ENCODE data around the gene SSBP3.

Gene SSBP3

DNA sequence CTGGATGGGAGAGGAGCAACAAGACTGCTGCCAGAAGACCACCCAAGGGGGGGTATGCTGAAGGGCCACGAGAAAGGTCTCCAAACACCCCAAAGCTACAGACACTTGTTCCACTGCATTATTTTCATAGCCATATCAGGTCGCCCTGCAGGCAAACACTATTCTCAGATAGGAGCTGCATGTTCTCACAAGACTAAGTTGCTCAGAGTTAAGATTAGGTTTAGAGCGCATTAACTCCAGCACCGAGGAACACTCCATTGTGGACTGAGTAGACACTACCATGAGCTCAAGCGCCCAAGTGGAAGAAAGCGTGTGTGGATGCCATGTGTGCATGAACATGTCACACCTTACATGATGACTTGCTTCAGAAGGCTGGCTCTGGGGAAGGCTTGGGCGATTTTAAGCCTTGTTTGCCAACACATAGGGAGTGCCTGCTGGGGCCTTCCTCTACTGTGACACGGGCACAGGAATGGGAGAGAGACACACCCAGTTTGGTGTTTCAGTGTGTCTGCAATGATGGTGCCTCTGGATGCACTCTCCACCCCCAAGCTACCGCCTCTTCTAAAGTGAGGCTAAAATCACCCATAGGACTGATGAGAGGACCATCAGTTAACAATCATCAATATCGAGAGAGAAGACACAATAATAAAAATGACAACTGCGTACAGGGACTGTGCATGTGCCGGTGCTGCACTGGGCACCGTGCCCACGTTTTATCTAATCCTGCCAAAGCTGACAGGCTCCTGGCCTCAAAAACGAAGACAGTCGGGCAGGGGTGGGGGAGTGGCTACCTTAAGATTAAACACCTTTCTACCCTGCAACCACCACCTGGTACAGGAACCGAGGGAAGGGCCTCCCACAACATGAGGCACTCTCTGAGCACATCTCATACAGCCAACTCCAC is 34.9 kb downstream of the SSBP3 start:
- no peak for DNase-seq

DNA sequence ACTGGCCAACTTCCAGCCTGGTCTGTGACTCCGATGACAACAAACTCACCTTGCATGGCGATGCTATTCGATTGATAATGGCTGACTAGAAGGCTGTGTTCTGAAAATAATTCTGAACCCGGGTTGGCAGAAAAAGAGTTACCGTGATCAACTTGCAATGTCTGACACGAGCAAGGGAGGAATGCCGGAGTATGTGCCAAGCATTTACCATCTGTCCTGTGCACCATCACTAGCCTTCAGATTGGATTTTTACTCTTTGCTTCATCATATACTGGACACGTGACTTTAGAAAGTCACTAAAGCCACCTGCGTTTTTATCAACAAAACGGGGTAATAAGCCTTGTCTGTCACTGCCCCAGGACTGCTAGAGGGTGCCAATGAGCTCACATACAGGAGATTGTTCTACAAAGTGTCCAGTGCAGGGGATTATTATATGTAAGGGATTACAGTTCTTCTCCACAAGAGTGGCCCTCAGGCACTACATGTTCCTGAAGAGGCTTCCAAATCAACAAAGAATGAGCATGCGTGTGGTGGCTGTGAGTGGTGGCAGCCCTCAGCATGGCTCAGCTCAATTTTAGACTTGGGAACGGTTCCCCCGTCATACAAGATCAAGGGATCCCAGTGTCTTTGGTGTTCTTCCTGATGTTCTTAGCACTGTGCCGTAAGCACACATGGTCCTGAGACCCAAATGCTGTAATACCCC is 35.8 kb downstream of the SSBP3 start:
- DNase-seq: no peak

DNA sequence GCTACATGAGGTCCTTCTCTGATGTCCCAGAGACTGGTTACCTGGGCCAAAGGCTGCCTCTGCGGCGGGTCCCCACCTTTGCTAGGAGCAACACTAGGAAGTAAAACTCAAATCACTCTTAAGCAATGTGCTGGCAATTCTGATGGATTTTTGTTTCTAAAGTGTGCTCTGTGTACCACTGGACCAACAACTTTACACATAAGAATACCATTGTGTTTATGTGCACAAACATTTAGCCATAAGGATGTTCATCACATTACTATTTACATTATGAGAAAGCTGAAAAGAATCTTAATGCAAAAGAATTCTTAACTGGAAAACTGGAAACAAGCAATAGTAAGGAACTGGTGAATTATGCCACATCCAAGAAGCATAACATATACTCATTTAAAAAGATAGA is 38.6 kb downstream of the SSBP3 start:
- no peak for DNase-seq

DNA sequence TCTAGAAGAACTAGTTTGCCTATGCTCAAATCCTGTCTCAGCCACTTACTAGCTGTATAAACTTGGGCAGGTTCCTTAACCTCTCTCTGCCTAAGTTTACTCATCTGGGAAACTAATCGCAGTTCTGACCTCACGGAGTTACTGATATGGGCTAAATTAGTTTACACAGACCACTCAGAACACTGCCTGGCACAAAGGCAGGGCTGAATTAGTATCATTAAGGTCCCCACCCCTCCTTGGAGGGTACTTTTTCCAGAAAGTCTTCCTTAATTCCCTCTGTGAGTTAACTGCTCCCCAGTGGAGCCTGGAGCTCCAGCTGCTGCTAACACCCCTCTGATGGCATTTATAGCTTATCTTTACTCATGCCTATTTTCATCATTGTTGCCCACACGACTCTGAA is 40.3 kb downstream of the SSBP3 start:
- no peak for DNase-seq

DNA sequence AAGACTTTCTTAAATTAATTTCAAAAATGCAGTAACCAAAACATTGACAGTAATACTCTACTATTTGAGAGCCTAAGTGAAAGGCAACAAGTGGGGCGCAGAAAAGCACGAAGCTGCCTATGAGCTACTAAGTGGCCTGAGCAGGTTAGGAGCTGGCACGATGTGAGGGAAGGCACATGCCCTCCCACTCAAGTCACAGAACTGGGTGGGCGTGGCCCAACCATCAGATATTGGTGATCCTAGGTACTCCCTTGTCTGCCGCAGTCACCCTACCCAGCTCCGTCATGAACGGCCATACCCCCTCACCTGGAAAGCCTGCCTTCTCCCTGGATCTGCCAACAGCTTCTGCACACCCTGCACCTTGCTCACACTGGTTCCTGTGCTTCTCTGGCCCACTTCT is 40.8 kb downstream of the SSBP3 start:
- DNase-seq: no peak

DNA sequence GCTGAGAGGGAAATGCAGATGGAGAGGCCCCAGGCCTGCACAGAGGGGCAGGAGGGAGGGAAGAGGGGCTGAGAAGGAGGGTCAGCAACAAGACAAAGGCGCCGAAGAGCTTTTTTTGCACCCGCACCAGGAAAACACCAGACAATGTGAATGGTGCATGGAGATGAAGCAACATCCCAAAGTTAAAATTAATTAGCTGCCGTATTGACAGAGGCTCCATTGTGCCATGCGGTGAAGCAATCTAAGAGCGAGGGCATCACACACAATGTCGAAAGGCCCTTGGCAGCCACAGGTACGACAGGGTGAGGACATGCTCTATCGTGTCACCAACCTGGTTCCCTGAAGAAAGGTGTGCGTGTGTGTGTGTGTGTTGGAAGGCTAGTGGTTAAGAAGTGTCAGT is 41.2 kb downstream of the SSBP3 start:
- DNase-seq: no peak

DNA sequence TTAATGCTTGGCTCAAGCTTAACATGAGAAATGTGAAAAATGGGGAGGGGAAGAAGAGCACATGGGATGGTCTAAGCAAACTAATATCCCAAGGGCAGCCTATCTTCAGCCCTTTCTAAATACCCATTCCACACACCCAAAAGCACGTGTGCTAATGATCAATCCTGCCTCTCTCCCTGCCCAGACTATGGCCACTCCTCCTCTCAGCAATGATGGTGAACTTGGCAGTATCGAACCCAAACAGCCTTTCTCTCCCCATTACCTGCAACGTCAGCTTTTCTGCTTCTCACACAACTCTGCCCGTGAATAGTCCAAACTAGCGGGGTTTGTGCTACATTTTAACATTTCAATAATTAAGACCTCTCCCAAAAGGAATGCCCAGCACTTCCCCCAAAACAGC is 41.6 kb downstream of the SSBP3 start:
- DNase-seq: no peak

DNA sequence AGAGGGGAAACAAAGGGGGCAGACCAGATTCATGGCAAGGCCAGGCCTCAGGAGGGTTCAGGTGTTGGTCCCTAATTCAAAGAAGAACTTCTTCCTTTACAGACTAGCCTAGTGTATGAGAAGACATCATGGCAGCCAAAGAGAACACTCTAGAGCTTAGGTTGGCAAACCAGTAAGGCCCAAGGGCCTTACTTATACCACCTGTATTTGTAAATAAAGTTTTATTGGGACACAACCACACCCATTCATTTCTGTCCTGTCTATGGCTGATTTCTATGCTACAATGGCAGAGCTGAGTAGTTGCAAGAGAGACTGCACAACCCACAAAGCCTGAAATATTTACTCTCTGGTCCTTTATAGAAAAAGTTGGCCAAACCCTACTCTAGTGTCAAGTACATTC is 42.3 kb downstream of the SSBP3 start:
- DNase-seq: no peak

DNA sequence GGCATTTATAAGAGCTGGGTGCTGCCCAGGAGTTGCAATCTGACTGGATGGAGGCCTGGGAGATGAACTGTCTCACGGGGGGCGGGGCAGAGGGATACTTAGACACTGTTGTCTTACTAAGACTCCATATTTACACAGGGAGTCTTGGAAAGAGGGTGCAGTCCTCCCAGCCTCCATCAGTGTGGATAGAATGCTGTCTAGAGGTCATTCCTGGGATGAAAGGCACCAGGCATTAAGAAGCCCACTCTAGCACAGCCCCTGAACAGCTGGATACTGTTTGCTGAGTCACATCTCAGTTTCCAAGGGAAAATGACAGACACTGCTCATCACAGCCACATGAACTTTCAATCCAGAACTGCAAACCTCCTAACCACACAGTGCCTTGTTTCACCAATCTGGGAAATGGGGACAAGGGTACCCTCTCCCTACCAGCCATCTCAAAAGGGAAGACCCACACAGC is 43.3 kb downstream of the SSBP3 start:
- no peak for DNase-seq

DNA sequence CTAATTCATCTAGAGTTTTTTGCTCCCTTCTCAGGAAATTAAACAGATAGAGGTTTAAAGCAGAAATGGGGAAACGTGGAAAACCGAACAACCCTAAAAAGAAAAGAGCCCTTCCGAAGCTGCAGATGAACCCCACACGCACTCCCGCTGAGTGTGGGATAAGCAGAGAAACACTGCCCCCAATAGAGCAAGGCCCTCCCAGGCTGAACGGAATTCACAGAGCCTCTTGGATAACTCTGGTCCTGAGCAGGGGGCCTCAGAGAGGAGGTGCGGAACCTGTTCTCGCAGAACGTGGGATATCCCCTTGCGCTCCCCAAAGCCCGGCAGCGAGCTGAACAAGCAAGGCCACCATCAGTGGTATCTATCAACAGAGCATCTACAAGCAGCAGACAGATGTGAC is 44.9 kb downstream of the SSBP3 start:
- no peak for DNase-seq

DNA sequence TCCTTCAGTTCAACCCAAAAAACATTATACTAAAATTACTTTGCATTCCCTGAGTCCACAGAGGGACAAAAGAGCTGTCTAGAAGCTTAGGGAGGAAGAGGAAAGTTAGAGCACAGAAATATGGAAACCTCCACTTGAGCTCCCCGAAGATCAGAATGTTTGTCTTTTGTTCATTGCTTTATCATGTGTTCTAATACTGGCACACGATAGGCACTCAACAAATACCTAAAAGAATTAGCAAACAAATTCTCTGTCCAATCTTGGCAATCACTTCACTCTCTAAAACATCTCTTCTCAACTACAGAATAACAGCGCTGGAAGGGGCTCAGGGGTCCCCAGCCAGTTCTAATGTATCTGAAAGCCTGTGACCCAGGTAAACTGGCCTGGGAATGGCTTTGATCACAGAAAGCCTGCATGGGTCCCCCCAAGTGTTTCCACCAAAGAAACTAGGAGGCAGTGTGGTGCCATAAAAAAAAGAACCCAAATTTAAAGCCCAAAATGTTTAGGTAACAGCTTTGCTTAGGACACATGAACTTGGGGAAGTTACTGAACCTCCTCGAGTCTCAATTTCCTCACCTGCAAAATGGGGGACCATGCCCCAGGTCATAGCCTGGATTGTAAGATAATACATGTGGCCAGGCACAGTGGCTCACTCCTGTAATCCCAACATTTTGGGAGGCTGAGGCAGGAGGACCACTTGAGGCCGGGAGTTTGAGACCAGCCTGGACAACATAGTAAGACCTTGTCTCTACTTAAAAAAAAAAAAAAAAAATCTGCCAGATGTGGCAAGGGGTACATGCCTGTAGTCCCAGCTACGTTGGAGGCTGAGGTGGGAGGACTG is 45.8 kb downstream of the SSBP3 start:
- DNase-seq: no peak

DNA sequence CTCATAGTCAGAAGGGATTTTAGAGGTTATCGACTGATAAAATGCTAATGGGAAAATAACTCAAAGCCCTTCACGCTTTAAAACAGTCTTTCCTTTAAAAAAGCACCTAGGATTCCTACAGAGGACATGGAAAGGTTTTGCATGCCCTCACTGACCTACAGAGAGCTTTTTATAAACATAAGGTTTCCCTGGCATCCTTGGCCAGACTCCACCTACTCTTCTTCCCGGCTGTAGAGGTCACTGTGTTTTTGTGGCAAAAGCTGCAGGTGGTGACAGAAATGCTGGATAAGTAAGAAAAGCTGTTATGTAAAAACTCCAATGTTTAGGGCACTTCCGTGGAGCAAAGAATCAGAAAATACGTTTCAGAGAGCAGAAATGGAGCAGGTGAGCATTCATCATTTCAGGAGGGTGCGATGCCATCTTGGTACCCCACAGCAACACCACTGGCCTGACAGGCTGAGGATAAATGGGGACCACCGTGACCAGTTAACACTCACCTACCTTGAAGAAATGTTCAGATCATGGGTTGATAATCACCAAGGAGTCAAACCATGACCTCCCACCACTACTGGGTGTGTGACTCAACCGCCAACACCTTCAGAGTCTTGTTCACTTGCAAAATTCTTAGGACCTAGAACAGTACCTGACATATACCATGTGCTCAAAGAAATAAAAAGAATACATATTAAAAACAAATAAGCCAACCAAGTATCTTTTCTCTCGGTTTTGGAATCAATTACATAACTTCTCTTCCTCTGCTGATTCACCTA is 46.6 kb downstream of the SSBP3 start:
- no peak for DNase-seq

DNA sequence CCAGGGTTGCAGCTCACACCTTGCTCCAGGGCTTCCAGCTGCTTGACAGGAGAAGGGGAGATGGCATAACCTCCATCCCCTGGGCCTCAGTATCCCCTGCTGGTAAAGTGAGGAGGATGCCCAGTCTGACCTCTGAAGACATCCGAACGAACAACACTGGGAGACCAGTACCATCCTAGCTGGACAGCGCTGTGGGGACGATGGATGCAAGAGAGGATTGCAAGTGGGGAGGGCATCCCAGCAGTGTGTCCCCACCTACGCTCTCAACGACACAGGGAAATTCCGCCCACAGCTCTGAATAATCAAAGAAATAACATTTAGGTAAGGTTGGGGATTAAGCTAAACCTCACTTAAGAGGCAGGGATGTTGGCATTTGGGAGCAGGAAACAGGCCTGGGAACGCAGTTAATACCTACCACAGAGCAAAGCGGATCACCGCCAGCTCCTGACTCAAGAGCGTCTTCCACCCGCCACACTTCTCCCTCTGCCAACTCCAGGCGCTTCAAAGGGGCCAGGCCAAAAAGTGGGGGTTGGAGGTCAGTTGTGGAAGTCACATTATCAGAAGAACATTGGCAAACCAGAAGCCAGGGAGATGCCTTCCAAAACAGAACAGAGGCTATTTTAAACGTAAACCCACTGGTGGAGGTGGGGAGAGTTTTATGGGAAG is 47.6 kb downstream of the SSBP3 start:
- DNase-seq: no peak

DNA sequence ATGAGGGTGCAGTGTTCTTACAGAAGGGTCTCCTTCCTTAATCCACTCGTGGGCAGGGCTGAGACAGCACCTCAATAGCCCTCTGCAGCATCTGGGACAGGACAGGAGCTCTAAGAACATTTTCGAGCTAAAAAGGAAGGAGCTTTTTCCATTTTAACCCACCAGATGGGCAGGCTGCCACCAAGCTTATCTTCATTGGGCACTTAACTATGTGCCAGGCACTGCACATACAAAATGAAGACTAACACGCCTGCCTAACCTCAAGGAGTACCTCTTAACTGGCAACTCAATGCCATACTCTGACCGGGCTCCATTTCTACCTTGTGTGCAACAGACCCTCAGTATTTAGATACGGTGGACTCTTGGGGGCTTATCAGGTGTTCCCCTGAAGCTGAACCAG is 48.2 kb downstream of the SSBP3 start:
- no peak for DNase-seq

DNA sequence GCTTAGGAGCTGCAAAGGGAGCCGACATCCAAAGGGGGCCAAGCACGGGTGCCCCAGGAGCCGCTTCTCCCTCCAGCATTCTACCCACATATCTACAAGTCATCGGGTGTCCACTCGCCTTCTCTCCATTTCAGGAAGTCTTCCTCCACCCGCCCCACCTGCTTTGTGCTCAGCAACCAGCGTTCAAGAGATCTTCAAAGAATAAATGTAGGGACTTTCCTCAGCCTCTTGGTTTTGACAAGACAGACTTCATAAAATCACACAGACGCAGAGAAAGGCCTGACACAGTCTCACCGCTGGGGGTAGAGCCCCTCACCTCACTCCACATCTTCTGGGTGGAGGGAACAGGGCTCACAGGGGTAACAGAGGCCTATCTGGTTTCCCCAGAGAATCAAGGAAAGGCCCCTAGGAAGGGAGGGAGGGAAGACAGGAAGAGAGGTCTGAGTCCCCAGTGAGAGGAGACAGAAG is 49.5 kb downstream of the SSBP3 start:
- DNase-seq: no peak

DNA sequence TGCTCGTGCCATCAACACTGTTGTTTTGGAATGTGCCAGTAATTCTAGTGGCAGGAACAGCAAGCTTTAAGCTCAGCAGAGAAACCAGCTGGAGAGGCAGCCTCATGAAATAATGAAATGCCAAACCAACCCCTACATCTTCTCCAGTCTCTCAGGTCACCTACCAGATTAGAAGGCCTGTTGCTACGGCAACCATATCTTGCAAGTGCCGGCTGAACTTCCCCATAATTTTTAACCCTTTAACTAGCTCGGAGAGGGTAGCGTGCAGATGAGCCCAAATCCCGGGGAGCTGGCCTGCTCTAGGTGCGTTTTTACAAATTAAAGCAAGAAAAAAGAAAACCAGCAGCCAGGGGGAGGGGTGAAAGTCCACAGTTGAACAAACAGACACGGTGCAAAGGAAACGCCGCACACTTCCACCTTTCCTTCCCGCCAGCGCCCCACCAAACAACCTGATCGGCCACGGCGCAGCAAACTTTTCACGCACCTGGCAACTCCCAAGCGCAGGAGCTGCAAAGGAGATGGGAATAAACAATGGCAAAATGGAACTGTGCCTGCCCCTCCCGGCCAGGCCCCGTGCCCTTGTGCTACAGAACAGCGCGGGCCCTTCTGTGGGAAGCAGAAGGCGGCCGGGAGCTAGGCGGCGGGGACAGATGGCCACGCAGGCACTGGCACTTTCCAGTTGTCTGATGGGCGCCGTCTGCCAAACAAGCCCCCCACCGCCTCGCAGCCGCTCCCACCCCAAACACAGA is 50.1 kb downstream of the SSBP3 start:
- no peak for DNase-seq

DNA sequence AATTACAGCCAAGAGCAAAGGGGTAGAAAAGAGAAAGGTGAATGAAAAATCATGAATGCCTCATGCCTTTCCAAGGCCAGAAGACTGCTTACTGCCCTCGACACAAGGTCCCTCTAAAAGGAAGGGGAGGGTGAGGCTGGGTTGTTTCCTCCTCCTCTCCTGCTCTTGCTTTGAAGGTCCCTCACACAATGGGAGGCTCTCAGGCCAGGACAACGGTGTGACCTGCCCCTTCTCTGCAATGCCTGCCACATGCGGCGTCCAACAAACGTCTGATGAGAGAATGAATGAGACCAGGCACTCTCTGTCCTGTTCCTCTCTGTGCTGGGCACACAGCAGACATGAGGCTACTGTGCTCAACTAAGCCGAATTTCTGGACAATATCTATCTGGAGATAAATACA is 51.3 kb downstream of the SSBP3 start:
- DNase-seq: no peak

DNA sequence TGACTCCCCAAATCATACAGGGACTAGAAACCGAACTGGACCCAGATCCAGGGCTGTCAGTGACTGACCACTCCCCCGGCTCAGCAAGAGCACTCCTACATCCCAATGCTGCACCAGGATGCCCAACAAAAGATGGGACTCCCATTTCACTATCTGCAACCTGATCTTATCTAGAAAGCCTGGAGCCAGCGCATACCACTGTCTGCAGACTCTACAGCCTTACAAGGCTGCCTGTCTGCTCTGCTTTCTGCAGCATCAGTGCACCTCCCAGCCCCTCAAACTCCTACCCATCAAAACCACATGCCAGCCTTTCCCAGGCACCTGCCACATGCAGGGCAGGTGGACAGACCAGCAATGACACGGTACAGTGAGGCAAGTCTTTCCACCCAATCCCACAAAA is 52.2 kb downstream of the SSBP3 start:
- no peak for DNase-seq

DNA sequence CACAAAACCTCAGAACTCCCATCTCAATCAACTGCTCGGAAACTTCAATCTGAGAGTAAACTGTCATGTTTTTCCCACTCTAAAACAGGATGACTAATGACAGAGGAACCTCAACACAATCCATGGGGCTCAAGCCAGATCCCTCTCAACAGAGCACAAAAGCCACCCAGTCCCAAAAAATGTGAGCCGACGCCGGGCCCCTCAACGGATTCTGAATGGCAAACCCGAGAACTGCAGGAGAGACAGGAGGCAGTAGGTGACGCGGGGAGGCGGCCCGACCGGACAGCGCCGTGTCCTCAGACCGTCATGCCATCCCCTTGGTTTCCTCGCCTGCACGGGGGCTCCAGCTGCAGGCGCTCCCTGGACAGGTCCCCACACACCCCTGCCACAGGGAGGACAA is 53.4 kb downstream of the SSBP3 start:
- DNase-seq: no peak

DNA sequence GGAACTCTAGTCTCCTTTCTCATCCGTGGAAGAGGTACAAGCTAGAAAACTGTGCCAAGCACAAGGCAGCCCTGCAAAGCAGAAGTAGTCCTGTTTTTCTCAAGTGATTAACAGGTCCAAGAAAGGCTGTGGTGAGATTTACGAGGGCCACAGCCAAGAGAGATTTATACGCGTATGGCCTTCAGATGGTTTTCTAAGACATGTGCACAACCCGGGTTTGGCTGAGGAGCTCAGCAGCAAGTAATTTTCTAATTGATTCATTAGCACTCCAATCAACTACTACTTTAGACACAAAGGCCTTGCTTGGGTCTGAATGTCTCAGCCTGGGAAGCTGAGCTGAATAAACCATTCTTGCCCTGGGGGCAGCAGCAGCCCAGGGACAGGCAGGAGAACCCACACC is 55.8 kb downstream of the SSBP3 start:
- DNase-seq: no peak

DNA sequence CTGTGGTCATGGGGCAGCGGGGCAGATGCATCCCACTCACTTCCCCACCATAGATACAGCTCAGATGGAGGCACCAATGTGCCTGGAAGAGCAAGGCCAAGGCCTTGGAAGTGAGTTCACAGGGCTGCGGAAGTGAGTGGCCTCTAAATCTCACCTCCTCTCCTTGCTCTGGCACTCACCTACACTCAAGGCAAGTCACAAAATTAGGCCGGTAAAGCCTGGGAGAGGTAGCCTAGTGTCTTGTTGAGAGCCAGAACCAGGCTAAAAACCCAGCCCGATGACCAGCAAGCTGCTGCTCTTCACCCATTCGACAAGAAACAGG is 57.5 kb downstream of the SSBP3 start:
- DNase-seq: no peak

Data from stimulated activated naive CD4-positive, alpha-beta T cell treated with Interleukin-2 at 50 U/mL for 16 hours (primary cell).